GM21723 (cell line): ENCODE results near the gene FBXL13.
"Not testable (repeated sequence)": the region's sequence is repeated elsewhere in the genome, so short reads cannot be mapped to it uniquely, and the experiment has no call there.

Source experiments
- ATAC-seq: cut with Tn5 transposase; IDR thresholded peaks from one replicate; pipeline ENCODE4 v1.9.1; 2021; ENCODE audit warnings: mild to moderate bottlenecking, moderate library complexity; ENCODE audit not compliant: unreplicated experiment

FBXL13 gene

GRCh38 chr7:102780926-102781325, 293.7 kb downstream of the FBXL13 start:
- not testable (repeated sequence) for ATAC-seq

GRCh38 chr7:102778663-102779062, 295.9 kb downstream of the FBXL13 start:
- not testable (repeated sequence) for ATAC-seq

GRCh38 chr7:102776217-102776616, 298.4 kb downstream of the FBXL13 start:
- ATAC-seq, result not testable (repeated sequence)

GRCh38 chr7:102770467-102770866, 304.1 kb downstream of the FBXL13 start:
- ATAC-seq, result peak; percentile 77

- ATAC-seq, result not testable (repeated sequence)
Measured at GRCh38 chr7:102769657-102770192, 304.9 kb downstream of the FBXL13 start.

- not testable (repeated sequence) for ATAC-seq
Measured at GRCh38 chr7:102763295-102763905, 311.2 kb downstream of the FBXL13 start.
